Putamen (tissue), 1 donor: ENCODE measurements around the gene CRYBG1.
"Not testable (repeated sequence)": the region's sequence is repeated elsewhere in the genome, so short reads cannot be mapped to it uniquely, and the experiment has no call there.

Experiments
- DNase-seq: peaks from one replicate; pipeline ENCODE4 v3.0.0-alpha.2; 2016; ENCODE audit warnings: low spot score

CRYBG1 gene

DNA sequence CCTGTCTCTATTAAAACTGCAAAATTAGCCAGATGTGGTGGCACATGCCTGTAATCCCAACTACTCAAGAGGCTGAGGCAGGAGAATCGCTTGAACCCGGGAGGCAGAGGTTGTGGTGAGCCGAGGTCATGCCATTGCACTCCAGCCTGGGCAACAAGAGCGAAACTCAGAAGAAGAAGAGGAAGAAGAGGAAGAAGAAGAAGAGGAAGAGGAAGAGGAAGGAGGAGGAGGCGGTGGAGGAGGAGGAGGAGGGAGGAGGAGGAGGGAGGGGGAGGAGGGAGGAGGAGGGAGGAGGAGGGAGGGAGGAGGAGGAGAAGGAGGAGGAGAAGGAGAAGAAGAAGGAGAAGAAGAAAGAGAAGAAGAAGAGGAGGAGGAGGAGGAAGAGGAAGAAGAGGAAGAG is 228.4 kb downstream of the CRYBG1 start:
- not testable (repeated sequence) for DNase-seq

DNA sequence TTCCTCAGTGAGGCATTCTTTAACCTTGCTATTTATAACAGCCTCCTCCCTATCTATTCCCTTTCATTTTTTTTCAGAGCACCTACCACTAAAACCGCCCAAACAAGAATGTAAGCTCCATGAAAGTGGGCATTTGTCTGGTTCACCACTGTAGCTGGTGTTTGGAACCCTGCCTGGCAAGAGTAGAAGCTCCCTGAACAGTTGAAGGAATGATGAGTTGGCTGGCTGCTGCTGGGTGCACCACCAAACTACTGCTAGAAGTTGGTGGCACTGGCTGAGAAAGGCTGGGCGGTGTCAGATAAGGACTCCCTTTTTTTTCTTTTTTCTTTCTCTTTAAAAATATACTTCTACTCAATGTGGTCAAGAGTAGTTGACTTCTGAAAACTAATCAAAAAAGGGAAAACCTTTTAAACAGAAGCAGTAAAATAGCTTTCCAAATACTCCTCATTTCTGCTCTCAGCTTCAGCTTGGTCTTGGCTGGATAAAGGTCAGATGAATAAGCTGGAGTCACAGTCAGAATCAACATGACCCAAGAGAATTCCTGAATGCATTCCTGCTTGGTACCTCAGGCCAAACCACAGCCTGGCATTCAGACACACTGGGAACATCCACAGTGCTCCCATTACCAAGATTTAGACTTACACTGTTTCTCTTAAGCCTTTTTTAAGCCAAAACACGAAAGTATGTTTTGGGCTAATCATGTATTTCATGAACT is 230.8 kb downstream of the CRYBG1 start:
- no peak for DNase-seq

DNA sequence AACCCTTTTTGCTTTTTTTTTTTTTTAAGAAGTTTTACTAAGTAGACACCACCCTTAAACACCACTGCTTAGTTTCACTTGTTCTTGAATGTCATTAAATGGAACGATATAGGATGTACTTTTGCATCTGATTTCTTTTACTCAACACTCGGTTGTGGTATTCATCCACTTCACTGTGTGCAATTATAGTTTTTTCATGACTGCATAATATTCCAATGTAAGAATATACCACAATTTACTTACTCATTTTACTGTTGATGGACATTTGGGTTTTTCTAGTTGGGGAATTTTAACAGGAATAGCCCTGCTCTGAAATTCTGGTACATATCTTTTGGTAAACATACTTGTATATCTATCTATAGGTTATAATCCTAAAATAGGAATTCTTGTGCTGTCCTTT is 238.9 kb downstream of the CRYBG1 start:
- DNase-seq, result no peak

DNA sequence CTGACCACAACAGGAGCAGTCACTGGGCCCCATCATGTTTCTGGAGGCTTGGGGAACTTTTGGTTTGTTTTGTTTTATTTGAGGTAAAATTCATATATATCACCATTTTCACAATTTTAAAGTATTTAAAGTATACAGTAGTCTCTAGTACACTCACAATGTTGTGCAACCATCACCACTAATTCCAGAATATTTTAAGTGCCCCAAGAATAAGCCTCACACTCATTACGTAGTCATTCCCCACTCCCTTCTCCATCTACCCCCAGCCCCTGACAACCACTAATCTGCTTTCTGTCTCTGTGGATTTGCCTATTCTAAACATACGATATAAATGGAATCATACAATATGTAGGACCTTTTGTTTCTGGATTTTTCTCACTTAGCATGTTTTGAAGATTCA is 239.8 kb downstream of the CRYBG1 start:
- DNase-seq, result no peak

DNA sequence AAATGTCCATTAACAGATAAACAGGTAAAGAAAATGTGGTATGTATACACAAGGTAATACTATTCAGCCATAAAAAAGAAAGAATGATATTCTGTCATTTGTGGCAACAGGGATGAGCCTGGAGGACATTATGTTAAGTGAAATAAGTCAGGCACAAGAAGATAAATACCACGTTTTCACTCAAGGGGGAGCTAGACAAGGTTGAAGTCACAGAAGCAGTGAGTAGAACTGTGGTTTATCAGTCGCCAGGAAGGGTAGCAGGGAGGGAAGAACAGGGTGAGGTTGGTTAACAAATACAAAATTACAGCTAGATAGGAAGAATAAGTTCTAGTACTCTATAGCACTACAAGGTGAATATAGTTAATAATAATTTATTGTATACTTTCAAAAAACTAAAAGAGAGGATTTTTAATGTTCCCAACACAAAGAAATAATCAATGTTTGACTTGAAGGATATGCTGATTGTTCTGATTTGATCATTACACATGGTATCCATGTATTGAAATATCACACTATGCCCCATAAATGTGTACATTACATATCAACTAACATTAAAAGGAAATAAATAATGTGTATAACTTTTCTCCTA is 247.7 kb downstream of the CRYBG1 start:
- DNase-seq, result peak; percentile 4

DNA sequence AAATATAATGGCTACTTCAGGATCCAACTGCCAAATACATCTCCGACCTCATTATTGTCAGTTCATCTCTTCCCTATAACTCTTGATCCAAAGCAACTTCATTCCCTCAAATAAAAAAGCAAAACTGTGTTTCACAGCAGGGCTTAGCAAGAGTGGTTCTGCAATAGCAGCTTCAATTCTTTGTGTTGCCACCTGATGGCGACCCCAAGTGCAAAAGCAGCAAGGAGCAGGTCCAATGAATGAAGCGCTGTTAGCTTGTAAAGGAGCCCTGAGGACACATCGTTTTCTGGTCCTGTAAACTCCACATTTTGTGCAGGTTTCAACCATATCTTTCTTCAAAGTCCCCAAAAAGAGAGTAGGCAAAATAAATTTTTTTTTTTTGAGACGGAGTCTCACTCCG is 249.2 kb downstream of the CRYBG1 start:
- no peak for DNase-seq

DNA sequence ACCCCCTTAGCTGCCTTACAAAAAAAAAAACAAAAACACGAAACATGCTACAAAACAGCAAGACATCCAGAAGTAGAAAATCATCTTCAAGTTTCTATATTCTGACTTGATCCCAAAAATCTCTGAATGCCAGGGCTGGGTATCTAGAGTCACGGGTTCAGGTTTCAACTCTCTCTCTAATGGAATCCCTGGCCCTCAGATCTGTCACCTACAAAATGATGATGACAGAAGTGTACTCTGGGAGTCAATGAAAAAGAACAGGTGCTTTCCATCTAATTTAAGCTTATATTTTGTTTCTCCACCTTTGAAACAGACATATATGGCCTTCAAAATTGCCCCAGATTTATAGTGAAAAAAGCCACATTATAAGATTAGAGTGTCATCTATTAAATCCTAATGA is 250.5 kb downstream of the CRYBG1 start:
- DNase-seq, result no peak

DNA sequence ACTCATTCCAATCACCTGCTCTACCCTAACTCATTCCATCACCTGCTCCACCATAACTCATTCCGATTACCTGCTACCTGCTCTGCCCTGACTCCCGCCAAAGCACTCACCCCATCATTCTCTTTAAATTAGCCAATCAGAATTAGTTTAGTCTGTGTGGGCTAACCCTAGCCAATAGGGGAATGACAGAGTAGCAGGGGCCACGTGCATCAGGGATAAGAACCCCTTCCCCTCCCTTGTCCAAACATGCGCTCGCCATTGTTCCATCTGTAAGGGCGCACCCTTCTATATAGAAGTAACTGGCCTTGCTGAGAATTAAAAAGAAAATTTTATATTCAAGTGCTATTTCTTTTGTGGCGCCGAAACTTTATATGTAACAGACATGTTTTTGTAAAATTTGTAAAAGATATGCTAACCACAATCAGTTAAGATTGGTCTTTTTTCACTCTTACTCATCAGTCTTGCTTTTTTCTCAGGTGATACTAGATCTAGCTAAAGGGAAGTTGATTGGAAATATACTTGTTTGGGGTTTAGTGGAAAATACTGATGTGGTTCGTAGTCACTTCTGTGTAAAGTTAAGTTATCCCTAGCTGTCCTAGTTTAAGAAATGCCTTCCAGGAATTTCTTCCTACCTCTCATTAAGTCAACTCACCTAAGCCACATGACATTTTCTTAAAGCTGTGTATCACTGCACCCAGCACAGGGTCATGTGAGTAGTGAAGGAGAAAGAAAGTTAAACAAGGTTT is 252.3 kb downstream of the CRYBG1 start:
- DNase-seq, result no peak

DNA sequence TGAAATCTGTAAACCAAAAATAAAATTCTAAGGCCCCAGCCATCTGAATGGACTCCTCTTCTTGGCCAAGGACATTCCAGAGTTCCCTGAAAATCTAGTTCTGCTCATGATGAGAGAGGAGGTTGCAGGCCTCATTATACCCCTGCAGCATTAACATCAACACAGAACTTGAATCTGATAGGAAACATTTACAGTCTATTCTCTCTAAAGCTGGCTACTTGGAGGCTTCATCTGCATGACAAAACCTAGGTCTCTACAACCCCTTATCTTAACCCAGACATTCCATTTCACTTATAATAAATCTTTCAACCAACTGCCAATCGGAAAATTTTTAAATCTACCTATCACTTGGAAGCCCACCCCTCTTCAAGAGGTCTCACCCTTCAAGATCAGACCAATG is 253.1 kb downstream of the CRYBG1 start:
- no peak for DNase-seq

DNA sequence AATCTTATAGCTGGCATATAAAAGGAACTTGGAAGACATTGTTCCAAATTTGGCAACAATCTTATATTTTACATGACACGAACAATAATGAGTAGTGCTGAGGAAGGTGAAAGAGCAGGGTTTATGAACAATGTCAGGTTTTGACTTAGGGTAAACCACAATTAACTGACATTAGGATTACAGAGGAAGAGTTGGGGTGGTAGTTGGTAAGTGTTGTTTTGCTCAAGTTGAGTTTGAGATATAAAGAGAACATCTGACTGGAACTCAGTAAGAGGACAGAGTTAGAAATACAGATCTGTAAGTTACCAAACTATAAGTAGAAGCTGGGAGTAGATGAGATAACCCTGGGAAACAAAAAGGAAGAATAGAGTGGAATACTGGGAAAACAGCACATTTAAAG is 253.6 kb downstream of the CRYBG1 start:
- DNase-seq, result no peak

DNA sequence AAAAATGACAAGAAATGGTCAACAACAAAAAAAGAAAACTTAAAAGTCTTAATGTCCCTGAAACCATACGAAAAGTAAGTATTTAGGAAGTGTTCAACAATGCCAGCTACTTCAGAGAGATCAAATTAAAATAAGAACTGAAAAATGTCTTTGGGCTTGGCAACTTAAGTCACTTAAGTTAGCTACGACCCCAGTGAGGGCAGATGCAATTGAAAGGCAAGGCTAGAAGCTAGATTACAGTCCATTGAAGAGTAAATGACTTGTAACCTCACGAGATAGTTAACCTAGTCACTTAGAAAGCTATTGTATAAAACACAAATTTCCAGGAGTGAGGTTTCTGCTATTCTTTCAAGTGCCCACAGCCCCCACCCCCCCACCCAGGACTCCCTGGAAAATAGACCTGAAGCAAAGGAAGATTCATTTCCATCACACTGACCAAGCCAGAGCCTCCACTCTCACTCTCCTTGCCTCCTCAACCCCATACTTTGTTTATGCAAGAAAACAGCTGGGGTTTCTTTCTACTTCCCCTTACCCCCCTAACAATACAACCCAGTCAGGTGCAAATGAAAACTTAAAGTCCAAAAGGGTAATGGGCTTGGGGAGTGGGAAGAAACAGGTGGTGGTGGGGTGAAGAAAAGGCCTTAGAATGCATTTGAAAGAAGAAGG is 254.2 kb downstream of the CRYBG1 start:
- no peak for DNase-seq

DNA sequence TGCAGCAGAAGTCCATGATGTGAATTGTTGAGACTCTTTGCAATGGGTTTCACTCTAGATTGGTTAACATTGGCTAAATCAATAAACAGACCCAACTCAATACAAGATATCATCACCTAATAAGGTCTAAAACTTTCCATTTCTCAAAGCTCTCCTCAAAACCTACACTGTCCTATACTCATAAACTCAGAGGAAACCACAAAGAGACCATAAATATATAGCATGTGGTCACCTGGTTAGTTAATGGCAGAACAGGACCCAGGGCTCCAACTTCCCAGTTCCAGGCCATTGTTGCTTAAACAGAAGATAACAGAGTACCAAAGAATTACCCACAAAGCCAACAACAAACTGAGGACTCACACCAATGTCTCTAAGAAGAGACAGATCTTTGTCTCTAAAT is 256.8 kb downstream of the CRYBG1 start:
- no peak for DNase-seq

DNA sequence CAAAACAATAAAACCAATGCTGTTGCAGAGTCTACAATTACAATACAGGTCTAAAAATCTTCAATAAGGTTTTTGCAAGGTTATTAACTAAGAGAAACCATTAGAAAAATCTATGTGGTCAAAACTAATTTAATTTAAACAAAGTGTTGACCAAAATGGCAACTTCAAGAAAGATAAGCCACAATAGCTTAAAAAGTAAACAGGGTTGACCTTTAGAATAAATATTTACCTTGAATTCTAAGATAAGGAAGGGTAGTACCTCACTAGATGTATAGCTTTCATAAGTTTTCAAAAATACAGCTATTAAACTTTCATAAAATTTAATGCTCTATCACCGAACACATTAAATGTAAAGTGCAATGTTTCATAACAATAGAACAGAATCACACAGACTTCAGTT is 257.3 kb downstream of the CRYBG1 start:
- no peak for DNase-seq

DNA sequence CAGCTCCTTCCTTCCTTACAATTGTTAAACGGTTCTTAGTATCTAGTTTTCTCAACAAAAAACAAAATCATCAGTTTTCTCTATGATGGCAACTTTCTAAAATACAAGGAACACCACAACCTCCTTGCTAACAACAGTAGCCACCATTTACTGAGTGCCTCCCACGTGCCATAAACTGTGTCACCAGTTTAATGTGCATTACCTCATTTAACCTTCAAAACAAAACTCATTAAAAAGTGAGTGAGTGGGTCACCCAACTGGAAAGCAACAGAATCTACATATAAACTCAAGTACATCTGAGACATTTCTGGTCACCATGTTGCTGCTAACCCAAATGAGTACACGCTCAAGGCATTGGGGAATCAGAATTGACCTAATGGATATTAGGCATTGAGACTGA is 257.8 kb downstream of the CRYBG1 start:
- DNase-seq, result no peak

DNA sequence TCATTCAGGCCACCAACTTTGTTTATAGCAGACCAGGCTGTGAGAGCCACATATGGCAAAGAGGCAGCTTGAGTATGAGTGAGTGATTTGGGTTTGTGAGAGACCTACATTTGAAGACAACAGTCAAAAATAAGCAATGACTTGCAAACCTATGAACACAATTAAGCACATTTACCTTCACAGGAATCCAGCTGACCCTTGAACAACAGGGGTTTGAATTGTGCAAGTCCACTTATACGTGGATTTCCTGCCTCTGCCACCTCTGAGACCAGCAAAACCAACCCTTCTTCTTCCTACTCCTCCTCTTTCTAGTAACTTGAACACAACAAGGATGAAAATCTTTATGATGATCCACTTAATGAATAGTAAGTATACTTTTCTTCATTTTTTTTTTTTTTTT is 258.7 kb downstream of the CRYBG1 start:
- DNase-seq, result no peak

DNA sequence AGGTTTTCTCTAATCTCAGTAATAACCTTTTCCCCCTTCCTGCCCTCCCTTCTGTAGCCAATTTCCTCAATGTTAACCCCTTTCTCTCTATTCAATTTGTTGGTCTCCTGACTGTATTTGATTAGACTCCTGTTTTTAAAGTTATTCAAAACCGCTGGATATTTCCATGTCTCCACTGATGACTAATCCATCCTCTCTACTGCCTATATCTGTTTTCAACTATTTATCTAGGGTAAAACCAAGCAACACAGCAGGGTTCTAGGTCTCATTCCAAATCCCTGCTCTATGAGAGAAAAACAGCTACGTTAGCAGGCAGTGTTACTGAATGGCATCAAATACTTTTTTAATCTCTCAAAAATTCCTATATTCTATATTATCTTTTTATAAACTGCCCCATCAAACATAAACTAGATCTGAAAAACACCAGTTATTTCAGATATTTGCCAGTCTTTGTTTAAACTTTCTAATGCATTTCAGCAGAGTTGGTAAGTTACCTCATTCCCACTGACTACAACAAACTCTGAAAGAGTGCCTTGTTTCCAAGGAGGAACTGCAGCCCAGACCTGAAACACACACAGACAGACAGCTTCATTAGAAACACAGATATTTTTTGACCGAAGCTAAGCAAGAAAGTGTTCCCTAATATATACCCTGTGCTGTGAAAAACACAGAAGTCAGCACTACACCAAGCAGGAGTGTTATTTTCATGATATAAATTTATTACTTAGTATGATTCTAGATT is 260.6 kb downstream of the CRYBG1 start:
- no peak for DNase-seq
